Measurements from ENCODE around the gene MAN1A2.

The MAN1A2 gene

GRCh38 chr1:117416546-117417125, 49.4 kb downstream of the MAN1A2 start:
- H3K4me3 ChIP-seq (replicated peaks; ENCODE audit: low read depth, low read length), result no peak overlapping the region
- TF ChIP-seq CTCF (IDR thresholded peaks at IDR 0.05; ENCODE audit: low read length, missing control alignments), result no peak
- DNase-seq (ENCODE audit: low read depth), result no peak

- no peak overlapping the region for H3K4me3 ChIP-seq (replicated peaks; ENCODE audit: low read depth, low read length)
- no peak for TF ChIP-seq CTCF (IDR thresholded peaks at IDR 0.05; ENCODE audit: low read length, missing control alignments)
- DNase-seq (ENCODE audit: low read depth), result no peak
Observed at GRCh38 chr1:117425050-117425734, 57.9 kb downstream of the MAN1A2 start.

GRCh38 chr1:117427297-117427696, 60.0 kb downstream of the MAN1A2 start:
- no peak overlapping the region for H3K4me3 ChIP-seq (replicated peaks; ENCODE audit: low read depth, low read length)
- no peak for DNase-seq (ENCODE audit: low read depth)
- TF ChIP-seq CTCF (IDR thresholded peaks at IDR 0.05; ENCODE audit: low read length, missing control alignments), result no peak

- no peak overlapping the region for H3K4me3 ChIP-seq (replicated peaks; ENCODE audit: low read depth, low read length)
- DNase-seq (ENCODE audit: low read depth), result no peak
- no peak for TF ChIP-seq CTCF (IDR thresholded peaks at IDR 0.05; ENCODE audit: low read length, missing control alignments)
Observed at GRCh38 chr1:117433943-117434342, 66.7 kb downstream of the MAN1A2 start.

GRCh38 chr1:117436513-117436912, 69.3 kb downstream of the MAN1A2 start:
- no peak for DNase-seq (ENCODE audit: low read depth)
- no peak overlapping the region for H3K4me3 ChIP-seq (replicated peaks; ENCODE audit: low read depth, low read length)
- no peak for TF ChIP-seq CTCF (IDR thresholded peaks at IDR 0.05; ENCODE audit: low read length, missing control alignments)

- DNase-seq (ENCODE audit: low read depth), result peak; percentile 20
- no peak for TF ChIP-seq CTCF (IDR thresholded peaks at IDR 0.05; ENCODE audit: low read length, missing control alignments)
- H3K4me3 ChIP-seq (replicated peaks; ENCODE audit: low read depth, low read length), result no peak overlapping the region
Observed at GRCh38 chr1:117447661-117448060, 80.4 kb downstream of the MAN1A2 start.

GRCh38 chr1:117452216-117452615, 85.0 kb downstream of the MAN1A2 start:
- TF ChIP-seq CTCF (IDR thresholded peaks at IDR 0.05; ENCODE audit: low read length, missing control alignments), result no peak
- H3K4me3 ChIP-seq (replicated peaks; ENCODE audit: low read depth, low read length), result no peak overlapping the region

More at GRCh38 chr1:117452216-117452615, 85.0 kb downstream of the MAN1A2 start:
- no peak for DNase-seq (ENCODE audit: low read depth)

All from fibroblast of pulmonary artery (primary cell).